Astrocyte of the spinal cord (primary cell): ENCODE measurements around the gene TUBGCP5.
"Not testable (repeated sequence)": the region's sequence is repeated elsewhere in the genome, so short reads cannot be mapped to it uniquely, and the experiment has no call there.

ENCODE experiments used
- DNase-seq: peaks from one replicate; pipeline ENCODE4 v3.0.0; 2011; ENCODE audit warnings: low read depth, low spot score
- H3K4me3 ChIP-seq: 2 replicates; pipeline ENCODE4 v1.5.1; 2011; ENCODE audit warnings: low read depth, mild to moderate bottlenecking, low read length, moderate library complexity
- CTCF ChIP-seq: IDR thresholded peaks from 2 replicates; pipeline ENCODE4 v1.5.1; 2012; ENCODE audit warnings: low read depth, mild to moderate bottlenecking, low read length, inconsistent platforms
- in situ Hi-C: cut with HindIII; loops from 2 replicates; pipeline ENCODE4 v1.10.0; 2017; ENCODE audit warnings: low sequenced_read_pairs

The TUBGCP5 gene

GRCh38 chr15:23014394-23015000, 24.9 kb downstream of the TUBGCP5 start:
- in situ Hi-C loops, result no loop called here
- TF ChIP-seq CTCF, result no peak

GRCh38 chr15:23013681-23014080, 25.7 kb downstream of the TUBGCP5 start:
- H3K4me3 ChIP-seq, result no peak overlapping the region
- DNase-seq, result no peak
- in situ Hi-C loops, result no loop called here
- TF ChIP-seq CTCF, result no peak

More at GRCh38 chr15:23014394-23015000, 24.9 kb downstream of the TUBGCP5 start:
- no peak for DNase-seq
- H3K4me3 ChIP-seq, result no peak overlapping the region

GRCh38 chr15:23012616-23013015, 26.8 kb downstream of the TUBGCP5 start:
- DNase-seq, H3K4me3 ChIP-seq, in situ Hi-C loops: not testable (repeated sequence)

GRCh38 chr15:23003736-23004135, 35.6 kb downstream of the TUBGCP5 start:
- in situ Hi-C loops, result no loop called here
- no peak for DNase-seq
- H3K4me3 ChIP-seq, result no peak overlapping the region
- peak; percentile 19 for TF ChIP-seq CTCF

- TF ChIP-seq CTCF, result no peak
- DNase-seq, result no peak
- H3K4me3 ChIP-seq, result no peak overlapping the region
- in situ Hi-C loops, result no loop called here
These were observed 36.4 kb downstream of the TUBGCP5 start for GRCh38 chr15:23002920-23003319.

GRCh38 chr15:22995795-22996194, 43.6 kb downstream of the TUBGCP5 start:
- no peak overlapping the region for H3K4me3 ChIP-seq
- in situ Hi-C loops, result no loop called here
- DNase-seq, result no peak
- TF ChIP-seq CTCF, result no peak

GRCh38 chr15:22992024-22992326, 47.4 kb downstream of the TUBGCP5 start:
- no peak for DNase-seq
- no peak overlapping the region for H3K4me3 ChIP-seq
- in situ Hi-C loops, result no loop called here
- no peak for TF ChIP-seq CTCF
